Measurements from ENCODE around the gene CNOT3. TPM values are rescaled to one million over a fixed set of nuclear protein-coding genes. Genes with fewer than 3 reads are reported as not detected.
"Not testable (repeated sequence)": the region's sequence is repeated elsewhere in the genome, so short reads cannot be mapped to it uniquely, and the experiment has no call there.

The CNOT3 gene
- total RNA-seq, 2 donors from 2014 or later = 59.8 to 73.8 TPM

- peaks cover 23 to 30% of the 10 kb centered on the region in 2 donors for H3K4me1 Mint-ChIP-seq (ENCODE audit: low read depth in 2 of 2)
- peak; percentile 78 to 83 for ATAC-seq
- H3K4me3 Mint-ChIP-seq = peak overlapping the region; percentile 87
Measured at GRCh38 chr19:54190503-54191010, 53.0 kb downstream of the CNOT3 start.

GRCh38 chr19:54191011-54191810 is 53.6 kb downstream of the CNOT3 start, which contains the start of gene TSEN34:
TSEN34 (plus strand) TSS chr19:54191308; CDS start chr19:54191365, 57 bp downstream.
- Mint-ChIP-seq H3K27ac (peak within 1 kb of the TSS; percentile 93 to 95), H3K4me1 (ENCODE audit: low read depth in 2 of 2) (peaks cover 23 to 30% of the 10 kb centered on the region in 2 donors), H3K9me3 (no peaks in the 10 kb centered on the region), H3K36me3 (no peaks in the 10 kb centered on the region), H3K27me3 (no peaks in the 10 kb centered on the region), H3K4me3 (peak within 1 kb of the TSS; percentile 87)
- peak; percentile 53 to 63 for ATAC-seq
- peak; percentile 93 for DNase-seq (ENCODE audit: low spot score)

More at GRCh38 chr19:54190503-54191010, 53.0 kb downstream of the CNOT3 start:
- no peaks in the 10 kb centered on the region for H3K36me3 Mint-ChIP-seq
- no peaks in the 10 kb centered on the region for H3K27me3 Mint-ChIP-seq
- DNase-seq (ENCODE audit: low spot score) = peak; percentile 100
- H3K27ac Mint-ChIP-seq = peak overlapping the region; percentile 93 to 95
- H3K9me3 Mint-ChIP-seq = no peaks in the 10 kb centered on the region

DNA sequence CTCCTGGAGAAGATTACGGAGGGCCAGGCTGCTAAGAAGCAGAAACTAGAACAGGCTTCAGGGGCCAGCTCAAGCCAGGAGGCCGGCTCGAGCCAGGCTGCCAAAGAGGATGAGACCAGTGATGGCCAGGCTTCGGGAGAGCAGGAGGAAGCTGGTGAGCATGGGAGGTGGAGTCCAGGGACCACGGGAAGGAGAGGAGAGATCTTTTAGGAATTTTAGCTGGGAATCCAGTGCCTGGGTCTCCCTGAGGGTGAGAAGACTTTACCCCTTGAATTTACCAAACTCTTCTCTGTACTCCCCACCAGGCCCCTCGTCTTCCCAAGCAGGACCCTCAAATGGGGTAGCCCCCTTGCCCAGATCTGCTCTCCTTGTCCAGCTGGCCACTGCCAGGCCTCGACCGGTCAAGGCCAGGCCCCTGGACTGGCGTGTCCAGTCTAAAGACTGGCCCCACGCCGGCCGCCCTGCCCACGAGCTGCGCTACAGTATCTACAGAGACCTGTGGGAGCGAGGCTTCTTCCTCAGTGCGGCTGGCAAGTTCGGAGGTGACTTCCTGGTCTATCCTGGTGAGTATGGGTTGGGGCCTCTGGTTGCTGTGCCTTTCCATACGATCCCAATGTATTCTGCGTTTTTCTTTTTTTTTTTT is 54.4 kb downstream of the CNOT3 start:
- peak overlapping the region; percentile 87 for H3K4me3 Mint-ChIP-seq
- H3K27ac Mint-ChIP-seq = peak overlapping the region; percentile 81 to 93

GRCh38 chr19:54193011-54193410 is 55.4 kb downstream of the CNOT3 start:
- no peak for ATAC-seq
- H3K4me1 Mint-ChIP-seq (ENCODE audit: low read depth in 2 of 2) = peaks cover 10 to 18% of the 10 kb centered on the region in 2 donors
- H3K27ac Mint-ChIP-seq = peak overlapping the region in 1 of 2 donors; percentile 48
- H3K27me3 Mint-ChIP-seq = no peaks in the 10 kb centered on the region
- H3K36me3 Mint-ChIP-seq = no peaks in the 10 kb centered on the region
- H3K9me3 Mint-ChIP-seq = no peaks in the 10 kb centered on the region
- peak overlapping the region; percentile 87 for H3K4me3 Mint-ChIP-seq
- no peak for DNase-seq (ENCODE audit: low spot score)

More for the DNA sequence above, 54.4 kb downstream of the CNOT3 start:
- Mint-ChIP-seq H3K36me3 (no peaks in the 10 kb centered on the region), H3K4me1 (ENCODE audit: low read depth in 2 of 2) (peaks cover 21 to 29% of the 10 kb centered on the region in 2 donors), H3K27me3 (no peaks in the 10 kb centered on the region), H3K9me3 (no peaks in the 10 kb centered on the region)
- no peak for ATAC-seq
- DNase-seq (ENCODE audit: low spot score) = no peak

DNA sequence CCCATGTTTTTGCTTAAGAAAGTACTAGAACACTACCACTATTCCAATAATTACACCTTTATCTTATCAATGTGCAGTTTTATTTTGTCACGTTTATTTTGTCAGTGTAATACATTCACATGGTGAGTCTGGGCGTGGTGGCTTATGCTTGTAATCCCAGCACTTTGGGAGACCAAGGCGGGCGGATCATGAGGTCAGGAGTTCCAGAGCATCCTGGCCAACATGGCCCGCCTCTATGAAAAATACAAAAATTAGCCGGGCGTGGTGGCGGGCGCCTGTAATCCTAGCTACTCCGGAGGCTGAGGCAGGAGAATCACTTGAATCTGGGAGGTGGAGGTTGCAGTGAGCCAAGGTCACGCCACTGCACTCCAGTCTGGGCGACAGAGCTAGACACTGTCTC is 56.9 kb downstream of the CNOT3 start:
- peaks cover 15 to 19% of the 10 kb centered on the region in 2 donors for H3K4me1 Mint-ChIP-seq (ENCODE audit: low read depth in 2 of 2)
- H3K36me3 Mint-ChIP-seq; H3K4me3 Mint-ChIP-seq; H3K27me3 Mint-ChIP-seq; H3K27ac Mint-ChIP-seq; DNase-seq (ENCODE audit: low spot score); ATAC-seq; H3K9me3 Mint-ChIP-seq: not testable (repeated sequence)

DNA sequence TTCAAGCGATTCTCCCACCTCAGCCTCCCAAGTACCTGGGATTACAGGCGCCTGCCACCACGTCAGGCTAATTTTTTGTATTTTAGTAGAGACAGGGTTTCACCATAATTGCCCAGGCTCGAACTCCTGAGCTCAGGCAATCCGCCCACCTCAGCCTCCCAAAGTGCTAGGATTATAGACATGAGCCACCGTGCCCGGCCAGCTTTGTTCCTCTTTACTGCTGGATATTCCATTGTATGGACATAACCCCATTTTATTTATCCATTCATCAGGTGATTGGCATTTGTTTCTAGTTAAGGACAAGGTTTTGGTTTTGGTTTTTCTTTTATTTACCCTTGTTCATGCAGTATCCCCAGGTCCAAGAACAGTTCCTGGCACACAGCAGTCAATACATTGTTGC is 59.0 kb downstream of the CNOT3 start:
- DNase-seq (ENCODE audit: low spot score) (no peak), ATAC-seq (no peak)
- Mint-ChIP-seq H3K27ac (no peak overlapping the region), H3K4me1 (ENCODE audit: low read depth in 2 of 2) (peaks cover 24 to 28% of the 10 kb centered on the region in 2 donors), H3K9me3 (no peaks in the 10 kb centered on the region), H3K4me3 (no peak overlapping the region), H3K36me3 (peaks cover 8% of the 10 kb centered on the region), H3K27me3 (no peaks in the 10 kb centered on the region)

- Mint-ChIP-seq H3K9me3 (no peaks in the 10 kb centered on the region), H3K36me3 (peaks cover 14% of the 10 kb centered on the region)
Measured at GRCh38 chr19:54197121-54197520, 59.6 kb downstream of the CNOT3 start.

DNA sequence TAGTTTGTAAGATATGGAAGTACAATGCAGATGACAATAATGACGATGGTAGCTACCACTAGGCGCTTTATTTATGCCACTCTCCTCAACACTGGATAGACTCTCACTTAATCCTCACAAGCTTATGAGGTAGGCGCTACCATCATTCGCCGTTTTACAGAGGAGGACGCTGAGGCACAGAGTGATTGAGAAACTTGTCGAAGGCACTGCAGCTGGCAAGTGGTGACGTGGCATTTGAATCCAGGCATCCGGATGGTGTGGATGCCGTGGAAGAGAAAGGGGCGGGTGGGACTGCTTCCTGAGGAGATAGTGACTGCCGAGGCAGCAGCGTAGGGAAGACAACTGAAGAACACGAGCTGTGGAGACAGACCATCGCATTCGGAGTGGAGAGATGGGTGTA is 61.8 kb downstream of the CNOT3 start:
- Mint-ChIP-seq H3K4me1 (ENCODE audit: low read depth in 2 of 2) (peaks cover 37 to 39% of the 10 kb centered on the region in 2 donors), H3K27me3 (no peaks in the 10 kb centered on the region), H3K27ac (peak overlapping the region; percentile 97 to 98), H3K4me3 (peak overlapping the region; percentile 97), H3K9me3 (no peaks in the 10 kb centered on the region), H3K36me3 (peaks cover 29% of the 10 kb centered on the region)
- DNase-seq (ENCODE audit: low spot score) (no peak), ATAC-seq (no peak)

More at GRCh38 chr19:54197121-54197520, 59.6 kb downstream of the CNOT3 start:
- H3K4me3 Mint-ChIP-seq = no peak overlapping the region
- DNase-seq (ENCODE audit: low spot score) (no peak), ATAC-seq (no peak)
- peak overlapping the region in 1 of 2 donors; percentile 39 for H3K27ac Mint-ChIP-seq
- no peaks in the 10 kb centered on the region for H3K27me3 Mint-ChIP-seq
- H3K4me1 Mint-ChIP-seq (ENCODE audit: low read depth in 2 of 2) = peaks cover 24 to 28% of the 10 kb centered on the region in 2 donors

DNA sequence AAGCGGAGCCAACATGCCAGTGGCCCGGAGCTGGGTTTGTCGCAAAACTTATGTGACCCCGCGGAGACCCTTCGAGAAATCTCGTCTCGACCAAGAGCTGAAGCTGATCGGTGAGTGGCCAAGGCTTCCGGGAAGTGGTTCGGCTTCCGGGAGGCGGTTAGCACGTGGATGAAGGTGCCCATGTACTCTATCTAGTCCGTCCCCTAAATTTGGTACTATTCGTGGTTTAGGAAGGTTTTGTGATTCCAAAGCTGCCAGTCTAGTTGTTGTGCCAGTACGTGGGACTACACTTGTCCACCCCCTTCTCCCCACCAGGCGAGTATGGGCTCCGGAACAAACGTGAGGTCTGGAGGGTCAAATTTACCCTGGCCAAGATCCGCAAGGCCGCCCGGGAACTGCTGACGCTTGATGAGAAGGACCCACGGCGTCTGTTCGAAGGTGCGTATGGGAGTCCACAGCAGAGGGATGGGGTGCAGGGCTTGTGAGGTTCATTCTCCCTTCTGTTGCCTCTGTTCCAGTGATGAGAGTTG is 63.7 kb downstream of the CNOT3 start:
- ATAC-seq (no peak), DNase-seq (ENCODE audit: low spot score) (no peak)
- Mint-ChIP-seq H3K27me3 (no peaks in the 10 kb centered on the region), H3K27ac (peak overlapping the region; percentile 97 to 98), H3K36me3 (peaks cover 40% of the 10 kb centered on the region), H3K4me1 (ENCODE audit: low read depth in 2 of 2) (peaks cover 47 to 51% of the 10 kb centered on the region in 2 donors), H3K9me3 (no peaks in the 10 kb centered on the region), H3K4me3 (peak overlapping the region; percentile 97)

DNA sequence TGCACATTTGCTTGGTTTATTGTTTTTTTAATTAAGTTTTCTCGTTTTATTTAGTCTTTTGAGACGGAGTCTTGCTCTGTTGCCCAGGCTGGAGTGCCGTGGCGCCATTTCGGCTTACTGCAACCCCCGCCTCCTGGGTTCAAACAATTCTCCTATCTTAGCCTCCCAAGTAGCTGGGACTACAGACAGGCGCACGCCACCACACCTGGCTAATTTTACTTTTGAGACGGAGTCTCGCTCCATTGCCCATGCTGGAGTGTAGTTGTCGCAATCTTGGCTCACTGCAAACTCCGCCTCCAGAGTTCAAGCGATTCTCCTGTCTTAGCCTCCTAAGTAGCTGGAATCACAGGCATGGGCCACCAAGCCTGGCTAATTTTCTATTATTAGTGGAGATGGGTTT is 64.4 kb downstream of the CNOT3 start:
- H3K9me3 Mint-ChIP-seq = no peaks in the 10 kb centered on the region
- peaks cover 40% of the 10 kb centered on the region for H3K36me3 Mint-ChIP-seq
- H3K27ac Mint-ChIP-seq = peak overlapping the region; percentile 97 to 98
- H3K27me3 Mint-ChIP-seq = no peaks in the 10 kb centered on the region
- H3K4me1 Mint-ChIP-seq (ENCODE audit: low read depth in 2 of 2) = peaks cover 51 to 54% of the 10 kb centered on the region in 2 donors
- H3K4me3 Mint-ChIP-seq = peak overlapping the region; percentile 97
- DNase-seq (ENCODE audit: low spot score) = no peak
- ATAC-seq = no peak

DNA sequence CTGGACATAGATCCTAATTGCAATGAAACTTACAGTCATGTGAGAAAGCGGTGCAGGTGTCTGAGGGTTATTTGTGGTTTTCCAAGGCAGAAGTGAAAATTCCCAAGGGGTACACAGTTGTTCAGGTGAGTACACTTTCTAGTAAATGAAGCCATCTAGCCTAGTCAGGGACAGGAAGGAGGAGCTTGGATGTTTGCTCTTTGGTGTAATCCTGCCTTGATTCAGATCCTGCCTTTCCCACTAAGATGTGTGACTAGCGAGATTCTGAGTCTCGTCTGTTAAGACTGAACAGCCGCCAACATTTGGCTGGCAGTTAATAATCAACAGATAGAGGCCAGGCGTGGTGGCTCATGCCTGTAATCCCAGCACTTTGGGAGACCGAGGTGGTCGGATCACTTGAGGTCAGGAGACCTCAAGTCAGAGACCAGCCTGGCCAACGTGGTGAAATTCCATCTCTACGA is 65.6 kb downstream of the CNOT3 start:
- H3K4me3 Mint-ChIP-seq = peak overlapping the region; percentile 97
- no peaks in the 10 kb centered on the region for H3K9me3 Mint-ChIP-seq
- ATAC-seq = no peak
- H3K27me3 Mint-ChIP-seq = no peaks in the 10 kb centered on the region
- H3K4me1 Mint-ChIP-seq (ENCODE audit: low read depth in 2 of 2) = peaks cover 61 to 66% of the 10 kb centered on the region in 2 donors
- peaks cover 47% of the 10 kb centered on the region for H3K36me3 Mint-ChIP-seq
- DNase-seq (ENCODE audit: low spot score) = no peak
- H3K27ac Mint-ChIP-seq = peak overlapping the region; percentile 97 to 98

DNA sequence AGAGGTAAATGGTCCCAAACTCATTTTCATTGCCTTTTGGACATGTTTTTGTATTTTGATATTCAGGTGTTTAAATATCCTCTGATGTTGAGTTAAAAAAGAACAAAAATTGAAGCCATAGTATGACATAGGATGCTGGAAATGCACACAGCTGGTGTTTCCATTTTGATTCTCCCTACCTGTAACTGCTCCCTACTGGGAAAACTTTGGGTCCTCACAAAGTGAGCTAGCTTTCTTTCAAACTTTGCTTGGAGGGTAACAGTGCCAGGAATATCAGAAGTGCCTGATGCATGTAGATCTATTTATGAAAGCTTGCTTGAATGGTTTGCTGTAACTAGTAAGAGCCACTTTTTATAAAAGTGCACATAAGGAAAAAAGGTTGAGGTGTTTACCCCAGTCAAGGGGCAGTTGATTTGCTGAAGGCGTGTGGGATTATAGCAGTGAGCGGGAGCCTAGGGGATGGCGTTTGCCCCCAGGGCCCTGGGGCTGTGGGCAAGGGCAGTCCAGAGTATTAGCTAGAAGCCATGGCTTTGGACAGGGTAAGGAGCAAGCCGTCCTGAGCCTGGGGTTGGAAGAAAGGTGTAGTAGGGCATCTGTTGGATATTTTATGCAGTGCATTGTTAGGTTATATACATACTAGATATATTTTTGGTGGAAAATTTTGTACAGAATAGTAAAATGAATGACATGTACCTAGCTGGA is 67.4 kb downstream of the CNOT3 start:
- H3K4me1 Mint-ChIP-seq (ENCODE audit: low read depth in 2 of 2) = peaks cover 64 to 67% of the 10 kb centered on the region in 2 donors
- no peak for DNase-seq (ENCODE audit: low spot score)
- no peaks in the 10 kb centered on the region for H3K9me3 Mint-ChIP-seq
- no peaks in the 10 kb centered on the region for H3K27me3 Mint-ChIP-seq
- peak overlapping the region; percentile 31 to 97 for H3K27ac Mint-ChIP-seq
- ATAC-seq = no peak
- H3K36me3 Mint-ChIP-seq = peaks cover 47% of the 10 kb centered on the region
- peak overlapping the region; percentile 97 for H3K4me3 Mint-ChIP-seq

All from natural killer cell treated with Interleukin-12 subunit alpha and Interleukin-12 subunit beta and Interleukin-15 and Interleukin-18, amount 100 ng/mL, for 72 hours (primary cell).